ENCODE results near the gene SLC22A4.

SLC22A4 gene

GRCh38 chr5:132275367-132276220, 18.6 kb upstream of the SLC22A4 start:
- no peak for DNase-seq

- no peak for DNase-seq
These were observed 16.9 kb upstream of the SLC22A4 start for GRCh38 chr5:132277256-132277655.

- DNase-seq, result no peak
These were observed 16.0 kb upstream of the SLC22A4 start for GRCh38 chr5:132277971-132278853.

GRCh38 chr5:132279801-132280200, 14.4 kb upstream of the SLC22A4 start:
- no peak for DNase-seq

GRCh38 chr5:132280371-132281240, 13.6 kb upstream of the SLC22A4 start:
- DNase-seq, result no peak

GRCh38 chr5:132281856-132282614, 12.2 kb upstream of the SLC22A4 start:
- no peak for DNase-seq

GRCh38 chr5:132283423-132284043, 10.7 kb upstream of the SLC22A4 start:
- peak; percentile 64 for DNase-seq

GRCh38 chr5:132289097-132289496, 5.1 kb upstream of the SLC22A4 start:
- no peak for DNase-seq

- no peak for DNase-seq
These were observed 3.2 kb upstream of the SLC22A4 start for GRCh38 chr5:132291026-132291425.

GRCh38 chr5:132293066-132293991, 865 bp upstream of the SLC22A4 start:
- peak; percentile 95 for DNase-seq

GRCh38 chr5:132294728-132295504, 722 bp downstream of the SLC22A4 start:
- no peak for DNase-seq

GRCh38 chr5:132295505-132296411, 1.6 kb downstream of the SLC22A4 start:
- no peak for DNase-seq

GRCh38 chr5:132296412-132297016, 2.3 kb downstream of the SLC22A4 start:
- no peak for DNase-seq

GRCh38 chr5:132297211-132297940, 3.2 kb downstream of the SLC22A4 start:
- DNase-seq, result no peak

- DNase-seq, result no peak
These were observed 4.4 kb downstream of the SLC22A4 start for GRCh38 chr5:132298298-132299212.

- no peak for DNase-seq
These were observed 5.7 kb downstream of the SLC22A4 start for GRCh38 chr5:132299917-132300316.
